ENCODE data around the gene SPR. TPM values are rescaled to one million over a fixed set of nuclear protein-coding genes. Genes with fewer than 3 reads are reported as not detected.

The SPR gene
- total and polyA plus RNA-seq, 2 donors (not counting 1 experiment from before 2014, with no cell fraction given) = not detected

DNA sequence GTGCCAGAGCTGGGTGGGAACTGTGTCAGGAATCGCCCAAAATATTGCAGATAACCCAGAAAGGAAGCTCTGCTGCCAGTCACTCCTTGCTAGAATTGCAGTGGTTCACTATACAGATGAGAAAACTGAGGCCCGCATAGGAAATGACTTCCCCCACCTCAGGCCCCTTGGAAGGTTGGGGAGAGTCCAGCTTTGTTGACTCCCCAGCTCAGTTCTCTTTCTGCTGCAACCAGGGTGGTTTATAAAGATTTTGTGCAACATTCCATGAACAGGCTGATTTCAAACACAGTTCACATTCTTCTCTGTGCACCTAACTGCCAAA is 11.3 kb downstream of the SPR start:
- DNase-seq (no peak), ATAC-seq (ENCODE audit: low read depth) (no peak)
- H3K36me3 ChIP-seq (replicated peaks in 1 of 2; ENCODE audit: control extremely low read depth in 1 of 2, control insufficient read depth in 1 of 2, extremely low read depth in 1 of 2, insufficient read depth in 2 of 2, low read length in 1 of 2) = no peaks in the 10 kb centered on the region
- Mint-ChIP-seq H3K9me3 (ENCODE audit: insufficient read depth) (no peaks in the 10 kb centered on the region), H3K27ac (no peak overlapping the region), H3K4me1 (no peaks in the 10 kb centered on the region), H3K4me3 (no peak overlapping the region), H3K27me3 (peaks cover 59% of the 10 kb centered on the region)
- H3K27ac ChIP-seq (ENCODE audit: low read length in 2 of 2) = no peak overlapping the region
- H3K9me3 ChIP-seq (ENCODE audit: control extremely low read depth in 1 of 3, control insufficient read depth in 2 of 3, insufficient read depth in 1 of 3, low read length in 2 of 3) = peaks cover 0 to 3% (median 0%) of the 10 kb centered on the region in 3 donors
- POLR2A ChIA-PET = no interaction called here
- WGBS (ENCODE audit: insufficient coverage) = 67% methylated on average over 1 of the region's 2 CpGs
- TF ChIP-seq EZH2 (IDR thresholded peaks at IDR 0.05; ENCODE audit: borderline replicate concordance, insufficient read depth, low read depth, low read length, poor library complexity, severe bottlenecking) (no peak), CTCF (IDR thresholded peaks at IDR 0.05) (no peak)
- intact Hi-C loops (cut with micrococcal nuclease) = no loop called here
- H3K79me2 ChIP-seq (ENCODE audit: control insufficient read depth, insufficient read depth, low read length) = no peaks in the 10 kb centered on the region
- H4K20me1 ChIP-seq (ENCODE audit: control insufficient read depth, insufficient read depth, low read length, poor library complexity, severe bottlenecking) = no peaks in the 10 kb centered on the region
- H3K9ac ChIP-seq (ENCODE audit: low read length) = no peak overlapping the region
- CTCF ChIA-PET = no interaction called here
- H2AFZ ChIP-seq (ENCODE audit: insufficient read depth, low read depth, low read length, poor library complexity, severe bottlenecking) = no peak overlapping the region
- no peak overlapping the region for H3K4me3 ChIP-seq (ENCODE audit: control extremely low read depth in 1 of 5, extremely low read depth in 1 of 5, insufficient read depth in 1 of 5, low read depth in 2 of 5, low read length in 4 of 5)
- no peak overlapping the region for H3K4me2 ChIP-seq (replicated peaks; ENCODE audit: low read depth, low read length, poor library complexity, severe bottlenecking)
- H3K4me1 ChIP-seq (ENCODE audit: control insufficient read depth in 2 of 2, insufficient read depth in 2 of 2, low read length in 2 of 2) = no peaks in the 10 kb centered on the region
- peaks cover 0 to 49% (median 15%) of the 10 kb centered on the region in 4 experiments for H3K27me3 ChIP-seq (replicated peaks in 1 of 4; ENCODE audit: control extremely low read depth in 1 of 4, control insufficient read depth in 3 of 4, insufficient read depth in 4 of 4, low read length in 3 of 4)

- H3K27ac Mint-ChIP-seq = no peak overlapping the region
- Histone ChIP-seq H3K27me3 (replicated peaks in 1 of 4; ENCODE audit: control extremely low read depth in 1 of 4, control insufficient read depth in 3 of 4, insufficient read depth in 4 of 4, low read length in 3 of 4) (peaks cover 0 to 31% (median 20%) of the 10 kb centered on the region in 4 experiments), H3K4me3 (ENCODE audit: control extremely low read depth in 1 of 5, extremely low read depth in 1 of 5, insufficient read depth in 1 of 5, low read depth in 2 of 5, low read length in 4 of 5) (no peak overlapping the region), H3K36me3 (replicated peaks in 1 of 2; ENCODE audit: control extremely low read depth in 1 of 2, control insufficient read depth in 1 of 2, extremely low read depth in 1 of 2, insufficient read depth in 2 of 2, low read length in 1 of 2) (no peaks in the 10 kb centered on the region), H3K79me2 (ENCODE audit: control insufficient read depth, insufficient read depth, low read length) (no peaks in the 10 kb centered on the region), H3K4me2 (replicated peaks; ENCODE audit: low read depth, low read length, poor library complexity, severe bottlenecking) (no peak overlapping the region), H3K9ac (ENCODE audit: low read length) (no peak overlapping the region), H3K27ac (ENCODE audit: low read length in 2 of 2) (no peak overlapping the region), H3K9me3 (ENCODE audit: control extremely low read depth in 1 of 3, control insufficient read depth in 2 of 3, insufficient read depth in 1 of 3, low read length in 2 of 3) (no peaks in the 10 kb centered on the region), H2AFZ (ENCODE audit: insufficient read depth, low read depth, low read length, poor library complexity, severe bottlenecking) (no peak overlapping the region), H4K20me1 (ENCODE audit: control insufficient read depth, insufficient read depth, low read length, poor library complexity, severe bottlenecking) (no peaks in the 10 kb centered on the region), H3K4me1 (ENCODE audit: control insufficient read depth in 2 of 2, insufficient read depth in 2 of 2, low read length in 2 of 2) (no peaks in the 10 kb centered on the region)
- intact Hi-C loops (cut with micrococcal nuclease) = no loop called here
- DNase-seq (no peak), ATAC-seq (ENCODE audit: low read depth) (no peak)
- peaks cover 51% of the 10 kb centered on the region for H3K27me3 Mint-ChIP-seq
- H3K9me3 Mint-ChIP-seq (ENCODE audit: insufficient read depth) = no peaks in the 10 kb centered on the region
- ChIA-PET CTCF (interaction anchor here (1.0 kb wide), 1 partner anchor 277 kb away, joined by 3 read pairs; no protein-coding TSS in a partner anchor), POLR2A (no interaction called here)
- H3K4me3 Mint-ChIP-seq = no peak overlapping the region
- TF ChIP-seq EZH2 (IDR thresholded peaks at IDR 0.05; ENCODE audit: borderline replicate concordance, insufficient read depth, low read depth, low read length, poor library complexity, severe bottlenecking) = no peak
- TF ChIP-seq CTCF (IDR thresholded peaks at IDR 0.05) = no peak
- H3K4me1 Mint-ChIP-seq = no peaks in the 10 kb centered on the region
- 93% methylated on average over 3 of the region's 5 CpGs for WGBS (ENCODE audit: insufficient coverage)
These were observed 13.1 kb downstream of the SPR start for GRCh38 chr2:72900191-72900825.

Measured in B cell (primary cell).